ENCODE results near the gene NEDD4L. TPM values are rescaled to one million over a fixed set of nuclear protein-coding genes. Genes with fewer than 3 reads are reported as not detected.

Gene NEDD4L
- total RNA-seq, 4 donors from 2014 or later, result 32.5 to 65.6 (median 43.4) TPM

DNA sequence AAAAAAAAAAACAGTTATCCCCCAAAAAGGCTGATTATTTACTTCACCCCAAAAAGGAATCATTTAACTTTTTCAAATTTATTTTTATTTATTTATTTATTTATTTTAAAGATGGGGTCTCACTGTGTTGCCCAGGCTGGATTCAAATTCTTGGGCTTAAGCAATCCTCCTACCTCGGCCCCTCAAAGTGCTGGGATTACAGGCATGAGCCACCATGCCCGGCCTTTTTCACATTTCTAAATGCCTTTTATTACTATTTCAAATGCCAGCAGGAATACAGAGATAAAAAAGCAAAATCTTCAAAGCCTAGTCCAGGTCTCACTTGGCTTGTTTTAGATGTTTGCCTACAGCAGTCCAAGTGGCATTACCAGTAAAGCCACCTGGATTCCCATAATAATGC lies 345.7 kb downstream of the NEDD4L start:
- TF ChIP-seq, protein P1, sequence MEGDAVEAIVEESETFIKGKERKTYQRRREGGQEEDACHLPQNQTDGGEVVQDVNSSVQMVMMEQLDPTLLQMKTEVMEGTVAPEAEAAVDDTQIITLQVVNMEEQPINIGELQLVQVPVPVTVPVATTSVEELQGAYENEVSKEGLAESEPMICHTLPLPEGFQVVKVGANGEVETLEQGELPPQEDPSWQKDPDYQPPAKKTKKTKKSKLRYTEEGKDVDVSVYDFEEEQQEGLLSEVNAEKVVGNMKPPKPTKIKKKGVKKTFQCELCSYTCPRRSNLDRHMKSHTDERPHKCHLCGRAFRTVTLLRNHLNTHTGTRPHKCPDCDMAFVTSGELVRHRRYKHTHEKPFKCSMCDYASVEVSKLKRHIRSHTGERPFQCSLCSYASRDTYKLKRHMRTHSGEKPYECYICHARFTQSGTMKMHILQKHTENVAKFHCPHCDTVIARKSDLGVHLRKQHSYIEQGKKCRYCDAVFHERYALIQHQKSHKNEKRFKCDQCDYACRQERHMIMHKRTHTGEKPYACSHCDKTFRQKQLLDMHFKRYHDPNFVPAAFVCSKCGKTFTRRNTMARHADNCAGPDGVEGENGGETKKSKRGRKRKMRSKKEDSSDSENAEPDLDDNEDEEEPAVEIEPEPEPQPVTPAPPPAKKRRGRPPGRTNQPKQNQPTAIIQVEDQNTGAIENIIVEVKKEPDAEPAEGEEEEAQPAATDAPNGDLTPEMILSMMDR (IDR thresholded peaks at IDR 0.05; ENCODE audit: low read depth), result no peak

DNA sequence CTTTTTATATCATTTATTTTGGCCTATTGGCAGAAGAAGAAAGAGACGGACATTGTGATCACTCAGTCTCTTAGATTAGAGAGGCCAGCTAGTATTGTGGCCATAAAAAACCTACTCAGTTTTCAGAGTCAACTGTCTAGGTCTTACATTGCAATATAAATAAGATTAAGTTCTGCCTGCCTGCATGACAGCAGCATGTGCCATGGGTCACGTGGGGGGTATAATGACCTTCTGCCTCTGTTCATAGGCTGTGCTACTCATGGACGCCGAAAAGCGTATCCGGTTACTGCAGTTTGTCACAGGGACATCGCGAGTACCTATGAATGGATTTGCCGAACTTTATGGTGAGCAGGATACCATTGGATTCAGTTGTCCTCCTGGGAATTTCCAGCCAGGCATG lies 346.4 kb downstream of the NEDD4L start:
- TF ChIP-seq, protein P1 (IDR thresholded peaks at IDR 0.05; ENCODE audit: low read depth), result no peak

DNA sequence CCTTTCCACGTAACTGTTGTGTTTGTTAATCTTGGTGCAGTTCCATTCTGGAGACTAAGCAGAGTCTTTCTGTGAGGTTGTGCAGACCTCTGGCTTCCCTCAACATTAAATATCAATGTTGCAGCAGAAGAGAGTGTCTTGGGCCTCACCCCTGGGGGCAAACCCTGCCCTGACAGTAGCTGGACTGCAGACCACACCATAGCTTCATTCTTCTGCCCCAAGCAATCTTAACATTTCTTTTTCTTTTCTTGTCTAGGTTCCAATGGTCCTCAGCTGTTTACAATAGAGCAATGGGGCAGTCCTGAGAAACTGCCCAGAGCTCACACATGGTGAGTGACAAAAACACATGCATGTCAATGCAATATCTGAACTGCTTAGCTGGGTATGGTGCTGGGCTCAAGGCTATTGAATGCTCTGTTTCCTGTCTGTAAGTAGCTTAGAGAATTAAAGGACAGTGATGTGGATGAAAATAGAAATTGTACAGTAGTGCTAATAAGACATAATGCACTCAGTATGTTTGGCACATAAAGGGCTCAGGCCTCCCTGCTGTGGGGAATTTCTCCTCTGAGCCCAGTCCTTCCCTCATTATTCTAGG lies 347.3 kb downstream of the NEDD4L start:
- TF ChIP-seq, protein P1 (IDR thresholded peaks at IDR 0.05; ENCODE audit: low read depth), result no peak

DNA sequence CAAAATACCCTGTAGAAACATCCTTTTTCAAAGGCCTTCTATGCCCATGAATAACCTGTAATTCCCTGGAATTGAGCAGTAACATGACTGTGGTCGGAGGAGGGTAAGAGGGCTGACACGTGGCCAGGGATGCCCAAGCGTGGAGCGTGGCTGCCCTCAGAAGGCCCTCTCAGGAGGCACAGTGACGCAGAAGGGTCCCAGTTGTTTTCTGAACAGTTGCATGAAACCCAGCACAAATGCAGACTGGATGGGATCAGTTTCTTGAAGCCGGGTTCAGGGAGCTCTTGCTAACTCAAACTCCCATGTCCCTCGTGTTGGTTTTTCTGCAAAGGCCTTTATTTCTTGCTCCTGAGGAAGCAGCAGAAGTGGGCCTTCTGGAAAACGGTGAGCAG lies 347.9 kb downstream of the NEDD4L start:
- TF ChIP-seq, protein P1 (IDR thresholded peaks at IDR 0.05; ENCODE audit: low read depth), result no peak

DNA sequence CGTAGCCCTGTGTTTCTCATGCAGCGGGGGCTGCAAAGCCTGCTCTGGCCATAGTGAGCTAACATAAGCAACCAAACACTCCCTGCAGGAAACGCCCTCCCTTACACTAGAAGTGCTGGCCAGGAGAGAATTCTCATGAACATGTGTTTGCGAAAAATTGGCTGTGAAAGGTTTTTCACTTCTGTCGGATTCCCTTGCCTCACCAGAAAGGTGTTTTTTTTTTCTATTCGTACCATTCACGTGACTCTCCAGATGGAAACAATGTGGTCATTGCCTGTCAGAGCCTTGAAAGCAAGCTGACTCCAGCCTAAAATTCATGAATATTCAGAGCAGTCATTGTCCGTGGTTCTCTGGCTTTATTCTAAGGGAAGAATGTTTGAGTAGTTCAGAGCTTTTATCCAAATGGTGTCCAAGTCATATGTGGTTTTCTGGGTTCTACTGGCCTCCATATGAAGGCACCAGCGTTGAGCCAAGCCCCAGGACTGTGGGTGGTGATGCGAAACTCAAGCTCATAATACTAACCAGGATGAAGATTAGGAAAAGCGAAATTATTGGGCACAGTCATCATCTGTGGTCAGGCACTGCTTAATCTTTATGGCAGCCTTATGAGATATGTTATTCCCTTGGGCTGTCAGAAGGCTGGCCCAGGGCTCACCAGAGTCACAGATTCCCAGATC lies 348.4 kb downstream of the NEDD4L start:
- TF ChIP-seq, protein P1 (IDR thresholded peaks at IDR 0.05; ENCODE audit: low read depth), result no peak

DNA sequence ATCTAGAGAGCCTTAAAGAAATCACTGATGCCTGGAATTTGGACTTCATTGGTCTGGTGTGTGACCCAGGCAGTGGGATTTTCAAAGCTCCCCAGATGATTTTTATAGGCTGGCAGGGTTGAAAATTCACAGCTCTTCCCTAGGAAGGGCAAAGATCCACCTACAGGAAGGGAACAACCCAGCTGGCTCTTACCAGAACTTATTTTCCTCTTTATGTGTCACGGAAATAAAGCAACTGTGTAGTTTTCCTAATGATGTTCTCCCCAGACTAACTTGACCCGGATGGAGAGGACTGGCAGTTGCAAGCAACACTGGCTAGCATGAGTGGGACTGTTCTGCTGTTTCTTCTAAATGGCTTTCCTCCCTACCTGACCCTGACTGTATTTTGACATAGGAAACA lies 349.3 kb downstream of the NEDD4L start:
- TF ChIP-seq, protein P1 (IDR thresholded peaks at IDR 0.05; ENCODE audit: low read depth), result no peak

DNA sequence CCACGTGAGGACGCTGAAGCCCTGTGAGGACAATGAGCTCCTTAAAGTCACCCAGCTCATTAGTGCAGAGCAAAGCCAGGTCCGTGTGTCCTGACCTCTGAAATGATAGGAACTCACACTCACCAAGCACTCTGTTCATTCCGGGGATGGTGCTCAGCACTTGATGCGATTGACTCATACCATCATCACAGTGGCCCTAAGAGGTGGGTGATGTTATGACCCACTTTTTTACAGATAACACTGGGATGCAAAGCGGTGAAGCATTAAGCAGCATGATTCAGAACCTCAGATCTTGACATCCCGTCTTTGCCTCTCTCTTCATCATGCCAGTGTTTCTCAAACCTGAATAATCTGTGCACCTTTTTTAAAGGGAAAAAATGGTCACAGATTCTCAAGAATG lies 350.0 kb downstream of the NEDD4L start:
- TF ChIP-seq, protein P1 (IDR thresholded peaks at IDR 0.05; ENCODE audit: low read depth), result no peak
